Uterus (tissue), 4 donors: ENCODE results near the gene GRIK2. TPM values are rescaled to one million over a fixed set of nuclear protein-coding genes. Genes with fewer than 3 reads are reported as not detected.

Source experiments
- DNase-seq, 2 donors: peaks; one replicate each; pipeline ENCODE4 v3.0.0-alpha.2; 2019 to 2020
- H3K27ac ChIP-seq, 2 donors: fragments of 200-600 bp; sonication (generic); 1 replicate in 1 of 2; 2 replicates in 1 of 2; pipeline ENCODE4 v1.5.1; 2016 to 2018
- H3K27me3 ChIP-seq, 2 donors: fragments of 200-600 bp; sonication (generic); one replicate each; pipeline ENCODE4 v1.5.1; 2018 to 2019; ENCODE audit warnings: control low read depth in 1 of 2
- H3K36me3 ChIP-seq, 2 donors: fragments of 200-600 bp; sonication (generic); one replicate each; pipeline ENCODE4 v1.5.1; 2019; ENCODE audit warnings: control low read depth in 1 of 2
- H3K4me1 ChIP-seq, 2 donors: fragments of 200-600 bp; sonication (generic); one replicate each; pipeline ENCODE4 v1.5.1; 2018 to 2019; ENCODE audit warnings: control low read depth in 1 of 2
- H3K4me3 ChIP-seq, 2 donors: fragments of 200-600 bp; sonication (generic); 1 replicate in 1 of 2; 2 replicates in 1 of 2; pipeline ENCODE4 v1.5.1; 2018 to 2019; ENCODE audit warnings: mild to moderate bottlenecking in 1 of 2
- H3K9me3 ChIP-seq, 2 donors: fragments of 200-600 bp; sonication (generic); one replicate each; pipeline ENCODE4 v1.5.1; 2019; ENCODE audit warnings: control low read depth in 1 of 2
- CTCF ChIP-seq, 4 experiments: fragments of 200-600 bp in 2 of 4; fragments of 450-650 bp in 2 of 4; sonication (generic) in 2 of 4; IDR thresholded peaks; one replicate each; pipeline ENCODE4 v1.5.1; 2016 to 2019; ENCODE audit warnings: antibody characterized with exemption in 4 of 4, mild to moderate bottlenecking in 2 of 4, moderate library complexity in 1 of 4
- POLR2A ChIP-seq, 2 donors: fragments of 450-650 bp; IDR thresholded peaks; one replicate each; pipeline ENCODE4 v1.6.1; 2016; ENCODE audit warnings: antibody characterized with exemption in 2 of 2, mild to moderate bottlenecking in 1 of 2, moderate library complexity in 1 of 2
- intact Hi-C: fragments of 100-400 bp; cut with DNase I; formaldehyde crosslinking; loops from one replicate; pipeline ENCODE4 v1.15.1; 2023; ENCODE audit warnings: low total_unique reads
- total RNA-seq, 4 donors: library from RNA; depleted of rRNA in 3 of 4; stranded (reverse); fragments of >200 nt in 3 of 4; gene quantifications; one replicate each; pipeline versions ENCODE4 v1.1.0 to v1.2.4, GENCODE V29; 2014 to 2023
- donor health status: DM: yes; HTN: yes; CAD: no.

The GRIK2 gene
- total RNA-seq, 4 donors from 2014 or later: 0.76 to 13.1 TPM; not detected in 2

- Histone ChIP-seq H3K27me3 (no peaks in the 10 kb centered on the region), H3K27ac (no peak overlapping the region), H3K4me3 (no peak overlapping the region), H3K9me3 (no peaks in the 10 kb centered on the region), H3K4me1 (no peaks in the 10 kb centered on the region), H3K36me3 (no peaks in the 10 kb centered on the region)
- intact Hi-C loops: no loop called here
- no peak for DNase-seq
- no peak for TF ChIP-seq POLR2A (IDR thresholded peaks at IDR 0.05)
These were observed 192.0 kb downstream of the GRIK2 start for GRCh38 chr6:101585501-101585900.

- Histone ChIP-seq H3K9me3 (no peaks in the 10 kb centered on the region), H3K4me1 (no peaks in the 10 kb centered on the region), H3K36me3 (no peaks in the 10 kb centered on the region), H3K27ac (no peak overlapping the region), H3K27me3 (no peaks in the 10 kb centered on the region), H3K4me3 (no peak overlapping the region)
- DNase-seq: no peak
- intact Hi-C loops: no loop called here
- TF ChIP-seq CTCF (IDR thresholded peaks at IDR 0.05): no peak
- no peak for TF ChIP-seq POLR2A (IDR thresholded peaks at IDR 0.05)
These were observed 194.8 kb downstream of the GRIK2 start for GRCh38 chr6:101588343-101588742.

- intact Hi-C loops: no loop called here
- DNase-seq: no peak
- TF ChIP-seq CTCF (IDR thresholded peaks at IDR 0.05) (no peak), POLR2A (IDR thresholded peaks at IDR 0.05) (no peak)
These were observed 201.8 kb downstream of the GRIK2 start for GRCh38 chr6:101595276-101595675.

GRCh38 chr6:101597693-101598092, 204.2 kb downstream of the GRIK2 start:
- no peaks in the 10 kb centered on the region for H3K27me3 ChIP-seq
- TF ChIP-seq POLR2A (IDR thresholded peaks at IDR 0.05) (no peak), CTCF (IDR thresholded peaks at IDR 0.05) (no peak)
- H3K9me3 ChIP-seq: no peaks in the 10 kb centered on the region
- no peak for DNase-seq
- no peak overlapping the region for H3K4me3 ChIP-seq
- intact Hi-C loops: no loop called here
- H3K4me1 ChIP-seq: no peaks in the 10 kb centered on the region
- H3K27ac ChIP-seq: no peak overlapping the region
- no peaks in the 10 kb centered on the region for H3K36me3 ChIP-seq

More at GRCh38 chr6:101595276-101595675, 201.8 kb downstream of the GRIK2 start:
- Histone ChIP-seq H3K4me1 (no peaks in the 10 kb centered on the region), H3K4me3 (no peak overlapping the region), H3K9me3 (no peaks in the 10 kb centered on the region), H3K36me3 (no peaks in the 10 kb centered on the region), H3K27me3 (no peaks in the 10 kb centered on the region), H3K27ac (no peak overlapping the region)

GRCh38 chr6:101605426-101605825, 211.9 kb downstream of the GRIK2 start:
- H3K27me3 ChIP-seq: no peaks in the 10 kb centered on the region
- DNase-seq: no peak
- no peak overlapping the region for H3K4me3 ChIP-seq
- no peak overlapping the region for H3K27ac ChIP-seq
- H3K36me3 ChIP-seq: no peaks in the 10 kb centered on the region
- no peaks in the 10 kb centered on the region for H3K9me3 ChIP-seq
- H3K4me1 ChIP-seq: no peaks in the 10 kb centered on the region
- TF ChIP-seq CTCF (IDR thresholded peaks at IDR 0.05) (no peak), POLR2A (IDR thresholded peaks at IDR 0.05) (no peak)
- intact Hi-C loops: no loop called here

GRCh38 chr6:101605874-101606273, 212.4 kb downstream of the GRIK2 start:
- Histone ChIP-seq H3K27me3 (no peaks in the 10 kb centered on the region), H3K36me3 (no peaks in the 10 kb centered on the region), H3K4me1 (no peaks in the 10 kb centered on the region), H3K27ac (no peak overlapping the region), H3K9me3 (no peaks in the 10 kb centered on the region), H3K4me3 (no peak overlapping the region)
- TF ChIP-seq POLR2A (IDR thresholded peaks at IDR 0.05) (no peak), CTCF (IDR thresholded peaks at IDR 0.05) (no peak)
- DNase-seq: no peak
- intact Hi-C loops: no loop called here
